HG02571 (cell line): ENCODE measurements around the gene ACIN1.

ENCODE experiments used
- ATAC-seq: cut with Tn5 transposase; IDR thresholded peaks from one replicate; pipeline ENCODE4 v1.9.1; 2021; ENCODE audit warnings: mild to moderate bottlenecking, moderate library complexity; ENCODE audit not compliant: unreplicated experiment

The ACIN1 gene

DNA sequence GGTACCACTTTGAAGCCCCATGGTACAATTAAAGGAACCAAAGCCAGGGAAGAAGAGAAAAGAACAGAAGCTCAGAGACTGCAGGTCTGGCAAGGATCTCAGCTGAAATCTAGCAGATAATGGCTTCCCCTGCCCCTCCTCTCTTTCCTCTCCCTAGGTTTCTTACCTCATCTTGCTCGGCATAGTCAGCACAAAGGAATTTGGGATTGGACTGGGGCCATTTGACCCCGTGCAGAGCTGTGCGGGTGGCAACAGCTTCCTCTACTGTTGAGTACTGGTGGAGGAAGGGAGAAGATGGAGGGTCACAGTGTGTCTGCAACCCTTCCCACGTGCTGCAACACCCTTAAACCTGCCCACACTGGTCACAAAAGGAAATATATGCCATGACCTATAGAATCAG lies 32.9 kb downstream of the ACIN1 start:
- no peak for ATAC-seq

GRCh38 chr14:23060536-23061260 lies 34.2 kb downstream of the ACIN1 start:
- no peak for ATAC-seq

DNA sequence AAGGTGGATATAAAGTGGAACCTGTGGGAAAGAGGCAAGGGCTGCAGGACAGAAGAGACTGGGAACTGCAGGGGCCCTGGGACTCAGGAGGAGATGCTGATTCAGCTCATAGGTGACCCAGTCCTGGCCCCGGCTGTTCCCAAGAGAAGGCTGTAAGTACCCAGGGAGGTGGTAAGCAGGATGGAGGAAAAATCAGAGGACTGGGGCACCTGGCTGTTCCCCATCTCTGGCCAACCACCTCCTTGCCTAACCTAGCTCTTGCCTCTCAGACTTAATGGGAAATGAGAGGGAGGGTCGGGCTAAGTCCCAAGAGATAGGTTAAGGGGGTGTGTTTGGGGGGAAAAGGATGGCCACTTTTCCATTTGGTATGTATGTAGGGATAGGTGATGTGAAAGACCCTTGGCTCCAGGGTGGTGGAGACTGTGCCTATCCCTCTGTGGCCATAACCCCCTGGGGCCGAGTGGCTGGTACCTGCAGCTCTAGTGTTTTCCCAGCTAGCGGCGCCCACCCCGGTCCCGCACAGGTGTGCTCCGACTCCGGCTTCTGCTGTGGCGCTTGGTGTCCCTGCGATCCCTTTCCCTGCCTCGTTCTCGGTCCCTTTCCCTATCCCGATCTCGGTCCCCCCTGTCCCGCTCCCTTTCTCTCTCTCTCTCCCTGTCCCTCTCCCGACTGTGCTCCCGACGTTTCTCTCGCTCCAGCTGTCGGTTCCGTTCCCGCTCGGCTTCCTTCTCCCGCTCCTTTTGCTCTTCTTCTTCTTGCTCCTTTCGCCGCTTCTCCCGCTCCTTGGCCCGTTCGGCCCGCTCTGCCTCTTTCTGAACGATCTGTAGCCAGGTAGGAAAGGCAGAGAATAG lies 36.1 kb downstream of the ACIN1 start:
- ATAC-seq, result no peak

GRCh38 chr14:23057757-23058653 lies 36.9 kb downstream of the ACIN1 start:
- ATAC-seq, result peak; percentile 58

DNA sequence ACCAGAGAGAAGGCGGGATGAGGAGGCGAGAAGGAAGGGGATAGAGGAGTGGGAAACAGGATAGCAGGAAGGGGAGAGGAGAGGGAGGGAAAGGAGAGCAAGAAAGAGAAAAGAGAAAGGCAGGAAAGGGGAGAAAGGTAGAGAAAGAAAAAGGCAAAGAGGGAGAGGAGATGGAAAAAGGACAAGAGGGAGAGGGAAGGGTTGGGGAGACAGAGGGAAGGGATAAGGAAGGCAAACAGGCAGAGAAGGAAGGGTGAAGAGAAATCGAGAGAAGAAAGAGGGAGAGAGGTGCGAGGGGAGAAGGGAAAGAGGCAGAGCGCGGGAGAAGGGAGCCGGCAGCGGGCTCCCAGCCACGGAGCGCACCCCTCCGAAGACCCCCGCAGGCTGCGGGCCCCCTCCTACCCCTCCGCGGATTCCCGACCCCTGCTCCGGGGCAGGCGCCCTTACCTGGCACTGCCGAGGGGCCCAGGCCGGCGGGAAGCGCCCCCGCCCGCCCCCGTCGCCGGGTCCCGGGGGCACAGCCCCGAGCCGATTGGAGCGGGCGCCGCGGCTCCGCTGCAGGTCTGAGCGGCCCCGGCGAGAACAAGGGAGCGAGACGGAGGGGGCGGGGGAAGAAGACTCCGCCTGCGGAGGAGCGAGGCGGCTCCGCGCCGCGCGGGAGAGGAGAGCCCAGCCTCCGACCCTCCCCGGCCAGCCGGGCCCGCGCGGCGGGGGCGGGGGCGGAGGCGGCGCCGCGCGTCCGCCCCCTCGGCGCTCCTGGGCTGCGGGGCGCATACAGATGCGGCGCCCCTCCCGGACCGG lies 37.8 kb downstream of the ACIN1 start, which contains the start of gene CDH24:
CDH24 (minus strand) TSS at position 565 of the 801 bp plus-strand sequence. CDS start 1,787 bp downstream, outside the sequence.
- peak; percentile 54 for ATAC-seq

- peak; percentile 55 for ATAC-seq
Observed at GRCh38 chr14:23056145-23056955, 38.6 kb downstream of the ACIN1 start.

DNA sequence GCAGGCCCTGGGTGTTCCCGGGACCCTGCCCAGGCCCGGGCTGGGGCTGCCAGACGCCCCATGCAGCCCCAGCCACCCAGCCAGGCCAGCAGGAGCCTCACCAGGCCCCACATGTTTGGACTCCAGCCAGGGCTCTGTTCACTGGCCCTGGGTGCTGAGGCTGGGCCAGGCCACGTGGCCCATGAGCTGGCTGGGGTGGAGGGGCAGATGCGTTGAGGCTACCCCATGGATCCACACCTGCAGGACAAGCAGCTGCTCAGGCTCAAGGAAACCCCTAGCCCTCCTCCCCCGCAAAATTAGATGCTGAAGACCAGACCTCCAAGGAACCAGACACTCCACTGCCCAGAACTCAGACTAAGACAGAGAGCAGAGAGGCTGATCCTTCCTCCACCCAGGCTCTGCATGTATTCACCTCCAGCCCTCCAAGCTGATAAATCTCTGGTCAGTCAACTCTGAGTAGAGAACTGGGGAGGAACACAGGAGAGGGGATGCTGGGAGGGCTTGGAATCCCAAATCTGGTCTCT lies 39.3 kb downstream of the ACIN1 start:
- ATAC-seq, result no peak

- ATAC-seq, result no peak
Observed at GRCh38 chr14:23055147-23055550, 39.8 kb downstream of the ACIN1 start.

GRCh38 chr14:23054000-23054811 lies 40.7 kb downstream of the ACIN1 start:
- no peak for ATAC-seq

- ATAC-seq, result no peak
Observed at GRCh38 chr14:23053426-23053825, 41.5 kb downstream of the ACIN1 start.

DNA sequence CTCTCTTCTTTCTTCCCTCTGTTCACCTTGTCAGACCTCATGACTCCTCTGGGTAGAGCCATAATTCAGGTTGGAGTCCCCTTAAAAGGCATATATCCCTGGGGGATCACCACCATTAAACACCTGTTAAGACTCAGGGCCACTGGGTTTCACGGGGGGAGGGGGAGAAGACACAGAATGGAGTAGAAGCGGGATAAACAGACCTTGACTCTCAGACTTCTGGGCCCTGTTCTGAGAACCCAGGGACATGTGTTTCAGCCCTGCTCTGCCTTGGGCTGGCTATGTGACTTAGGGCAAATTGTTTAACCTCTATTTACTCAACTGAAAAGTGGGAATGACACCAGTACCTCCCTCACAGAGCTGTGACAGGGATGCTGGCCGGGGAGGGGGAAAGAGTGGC lies 42.3 kb downstream of the ACIN1 start:
- ATAC-seq, result no peak

DNA sequence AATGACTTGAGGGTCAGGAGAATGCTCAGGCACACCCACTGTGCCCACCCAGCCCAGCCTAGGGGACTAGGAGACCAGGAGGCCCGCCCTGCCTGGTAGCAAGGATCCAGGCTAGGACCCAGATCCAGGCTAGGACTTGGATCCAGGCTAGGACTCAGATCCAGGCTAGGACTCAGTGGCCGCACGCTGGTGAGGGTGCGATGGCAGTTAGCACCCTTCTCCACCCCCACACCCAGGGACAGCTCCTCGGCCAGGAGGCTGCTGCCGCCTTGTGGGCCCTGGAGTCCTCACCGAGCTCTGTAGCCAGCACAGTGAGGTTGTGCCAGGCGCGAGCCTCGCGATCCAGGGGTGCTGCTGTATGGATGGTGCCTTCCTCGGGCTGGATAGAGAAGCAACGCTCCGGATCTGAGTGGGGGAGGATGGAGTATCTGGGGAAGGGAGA lies 42.7 kb downstream of the ACIN1 start:
- no peak for ATAC-seq

- no peak for ATAC-seq
Observed at GRCh38 chr14:23051141-23052057, 43.5 kb downstream of the ACIN1 start.

DNA sequence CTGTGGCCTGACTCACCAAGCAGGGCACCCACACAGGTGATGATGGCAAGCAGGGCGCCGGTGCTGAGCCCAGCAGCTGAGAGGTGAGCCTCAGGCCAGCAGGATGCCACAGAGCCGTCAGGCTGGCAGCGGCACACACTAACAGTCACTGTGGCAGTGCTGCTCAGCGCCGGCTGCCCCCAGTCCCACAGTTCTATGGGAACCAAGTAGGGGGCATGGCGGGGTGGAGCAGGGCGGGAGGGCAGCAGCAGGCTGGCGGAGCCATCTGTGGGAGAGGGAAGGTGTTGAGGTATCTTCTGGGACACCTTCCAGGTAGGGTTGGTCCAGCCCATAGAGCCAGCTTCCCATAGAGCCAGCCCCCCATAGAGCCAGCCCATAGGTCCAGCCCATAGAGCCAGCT lies 45.9 kb downstream of the ACIN1 start:
- no peak for ATAC-seq

GRCh38 chr14:23047751-23048693 lies 46.9 kb downstream of the ACIN1 start:
- ATAC-seq, result no peak

DNA sequence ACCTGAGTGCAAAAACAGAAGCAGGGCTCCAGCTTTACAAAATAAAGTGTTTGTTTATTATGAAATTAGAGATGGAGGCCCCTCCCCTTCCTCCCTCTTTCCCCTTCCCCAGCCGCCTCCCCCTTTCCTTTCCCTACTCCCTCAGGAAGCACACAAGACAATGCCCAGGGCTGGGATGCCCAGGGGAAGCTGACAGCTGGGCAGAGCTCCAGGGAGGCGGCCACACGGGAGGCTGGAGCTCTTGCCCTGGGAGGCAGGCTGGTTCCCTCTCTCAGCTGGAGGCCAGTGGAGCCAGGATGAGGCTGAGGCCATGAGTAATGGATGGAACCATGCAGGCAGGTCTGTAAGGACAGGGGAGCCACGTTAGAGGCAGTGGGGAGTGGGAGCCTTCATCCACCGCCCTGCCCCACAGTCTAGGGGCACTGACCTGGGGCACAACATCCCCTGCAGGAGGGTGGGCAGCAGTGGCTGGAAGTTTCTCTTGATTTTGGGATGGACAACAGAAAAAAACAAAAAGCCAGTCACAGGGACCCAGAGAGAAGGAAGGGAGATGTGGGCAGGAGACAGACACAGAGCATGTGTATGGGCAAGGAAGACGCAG lies 47.8 kb downstream of the ACIN1 start:
- ATAC-seq, result no peak
